LNCaP clone FGC (cell line): ENCODE data around the gene LRFN5.
A peak's percentile ranks its signal among the peaks of the same experiment; 100 is the strongest.

Experiments
- DNase-seq: peaks from one replicate; pipeline ENCODE4 v3.0.0-alpha.2; 2011; ENCODE audit warnings: low read depth
- H3K4me3 ChIP-seq: 2 replicates; pipeline ENCODE4 v1.5.1; 2011; ENCODE audit warnings: mild to moderate bottlenecking, low read depth, low read length, control low read depth
- TF ChIP-seq, protein P1 (sequence below): IDR thresholded peaks from 2 replicates; pipeline ENCODE4 v1.5.1; 2012; ENCODE audit warnings: mild to moderate bottlenecking; ENCODE audit not compliant: control insufficient read depth, insufficient read depth; ENCODE audit errors: extremely low read depth

The LRFN5 gene

DNA sequence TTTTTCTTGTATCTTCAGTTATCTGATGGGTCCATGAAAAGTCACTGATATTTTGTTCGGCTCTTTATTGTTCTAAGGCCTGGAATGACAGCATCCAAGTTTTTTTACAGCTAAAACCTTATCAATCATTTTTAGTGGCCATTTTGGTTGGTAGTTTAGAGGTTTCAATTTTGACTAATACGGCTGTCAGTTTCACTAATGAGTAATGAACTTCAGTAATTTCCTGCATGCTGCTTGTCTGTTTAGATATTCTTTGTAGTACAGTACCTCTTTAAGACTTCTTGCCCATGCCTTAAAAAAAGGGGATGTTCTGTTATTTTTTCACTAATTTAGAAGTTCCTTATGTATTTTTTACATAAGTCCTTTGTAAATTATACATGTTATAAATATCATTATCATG lies 176.7 kb downstream of the LRFN5 start:
- no peak for DNase-seq
- TF ChIP-seq, protein P1, sequence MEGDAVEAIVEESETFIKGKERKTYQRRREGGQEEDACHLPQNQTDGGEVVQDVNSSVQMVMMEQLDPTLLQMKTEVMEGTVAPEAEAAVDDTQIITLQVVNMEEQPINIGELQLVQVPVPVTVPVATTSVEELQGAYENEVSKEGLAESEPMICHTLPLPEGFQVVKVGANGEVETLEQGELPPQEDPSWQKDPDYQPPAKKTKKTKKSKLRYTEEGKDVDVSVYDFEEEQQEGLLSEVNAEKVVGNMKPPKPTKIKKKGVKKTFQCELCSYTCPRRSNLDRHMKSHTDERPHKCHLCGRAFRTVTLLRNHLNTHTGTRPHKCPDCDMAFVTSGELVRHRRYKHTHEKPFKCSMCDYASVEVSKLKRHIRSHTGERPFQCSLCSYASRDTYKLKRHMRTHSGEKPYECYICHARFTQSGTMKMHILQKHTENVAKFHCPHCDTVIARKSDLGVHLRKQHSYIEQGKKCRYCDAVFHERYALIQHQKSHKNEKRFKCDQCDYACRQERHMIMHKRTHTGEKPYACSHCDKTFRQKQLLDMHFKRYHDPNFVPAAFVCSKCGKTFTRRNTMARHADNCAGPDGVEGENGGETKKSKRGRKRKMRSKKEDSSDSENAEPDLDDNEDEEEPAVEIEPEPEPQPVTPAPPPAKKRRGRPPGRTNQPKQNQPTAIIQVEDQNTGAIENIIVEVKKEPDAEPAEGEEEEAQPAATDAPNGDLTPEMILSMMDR, result no peak
- H3K4me3 ChIP-seq, result no peak overlapping the region

DNA sequence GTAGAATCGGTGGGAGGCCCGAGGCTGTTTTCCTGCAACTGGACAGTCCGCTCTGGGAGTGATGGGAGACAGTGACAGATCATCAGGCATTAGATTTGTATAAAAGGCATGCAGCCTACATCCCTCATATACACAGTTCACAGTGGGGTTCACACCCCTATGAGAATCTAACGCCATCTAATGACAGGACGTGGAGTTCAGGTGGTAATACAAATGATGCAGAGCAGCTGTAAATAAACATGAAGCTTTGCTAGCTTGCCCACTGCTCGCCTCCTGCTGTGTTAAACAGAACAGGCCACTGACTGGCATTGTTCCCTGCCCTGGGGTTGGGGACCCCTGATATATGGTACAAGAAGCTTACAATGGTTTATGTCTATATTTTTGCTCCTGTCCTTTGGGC lies 179.0 kb downstream of the LRFN5 start:
- DNase-seq, result peak; percentile 2
- TF ChIP-seq, protein P1, result peak; percentile 63
- H3K4me3 ChIP-seq, result no peak overlapping the region

DNA sequence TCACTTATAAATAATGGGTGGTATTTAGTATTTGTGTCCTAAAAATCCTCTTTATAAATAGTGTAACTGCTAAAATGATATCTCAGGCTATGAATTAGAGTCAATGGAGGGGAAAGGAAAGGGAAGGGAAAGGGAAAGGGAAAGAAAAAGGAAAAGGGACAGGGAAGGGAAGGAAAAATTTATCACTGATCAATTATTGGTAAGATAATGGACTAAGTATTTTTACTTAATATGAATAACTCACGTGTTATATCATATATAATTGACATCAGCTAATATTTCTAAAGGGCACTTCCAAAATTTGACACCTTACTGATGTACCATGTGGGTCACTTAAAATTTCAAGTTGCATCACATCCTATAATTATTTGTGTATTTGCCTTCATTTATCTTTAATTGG lies 193.1 kb downstream of the LRFN5 start:
- TF ChIP-seq, protein P1, result no peak
- no peak for DNase-seq

DNA sequence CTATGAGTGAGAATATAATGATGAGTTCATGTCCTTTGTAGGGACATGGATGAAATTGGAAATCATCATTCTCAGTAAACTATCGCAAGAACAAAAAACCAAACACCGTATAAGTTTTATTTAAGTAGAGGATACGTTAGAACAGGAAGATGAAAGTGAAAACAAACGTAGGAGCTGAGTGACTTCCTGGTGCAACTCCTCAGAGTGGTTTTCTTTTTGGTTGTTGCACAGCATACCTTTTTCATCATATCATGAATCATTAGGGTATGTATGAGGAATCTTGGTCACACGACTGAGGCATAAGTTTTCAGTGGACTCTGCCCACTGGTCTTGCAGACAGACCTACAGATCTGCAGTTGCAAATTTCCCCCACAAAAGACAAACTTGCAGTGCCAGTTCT lies 199.0 kb downstream of the LRFN5 start:
- no peak overlapping the region for H3K4me3 ChIP-seq
- TF ChIP-seq, protein P1, result no peak
- DNase-seq, result no peak

More for the DNA sequence above, 193.1 kb downstream of the LRFN5 start:
- no peak overlapping the region for H3K4me3 ChIP-seq

DNA sequence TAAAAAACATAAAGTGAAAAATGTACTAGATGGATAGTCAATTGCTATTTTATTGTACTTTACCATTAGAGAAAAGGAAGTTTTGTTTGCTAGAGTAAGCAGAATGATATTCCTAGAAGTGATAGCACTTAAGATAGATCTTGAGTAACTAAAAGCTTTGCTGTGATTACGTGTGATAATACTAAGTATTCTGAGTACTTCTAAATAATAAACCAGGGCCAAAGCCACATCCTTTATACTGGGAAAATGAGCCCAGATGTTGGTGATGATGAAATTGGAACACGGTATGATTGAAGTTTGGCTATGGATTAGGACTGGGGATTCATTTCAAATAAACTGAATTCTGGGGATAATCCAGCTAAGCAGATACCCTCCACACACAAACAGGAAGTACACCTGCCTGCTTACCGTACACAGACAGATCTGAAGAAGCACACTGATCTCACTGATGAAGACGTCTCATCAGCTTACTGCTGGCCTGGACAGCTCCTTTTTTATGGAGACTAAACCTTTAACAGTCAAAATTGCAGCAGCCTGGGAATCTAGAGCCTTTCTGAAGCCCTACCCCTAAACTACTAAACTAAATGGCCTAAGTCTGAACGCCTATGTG lies 199.8 kb downstream of the LRFN5 start:
- TF ChIP-seq, protein P1, result no peak

DNA sequence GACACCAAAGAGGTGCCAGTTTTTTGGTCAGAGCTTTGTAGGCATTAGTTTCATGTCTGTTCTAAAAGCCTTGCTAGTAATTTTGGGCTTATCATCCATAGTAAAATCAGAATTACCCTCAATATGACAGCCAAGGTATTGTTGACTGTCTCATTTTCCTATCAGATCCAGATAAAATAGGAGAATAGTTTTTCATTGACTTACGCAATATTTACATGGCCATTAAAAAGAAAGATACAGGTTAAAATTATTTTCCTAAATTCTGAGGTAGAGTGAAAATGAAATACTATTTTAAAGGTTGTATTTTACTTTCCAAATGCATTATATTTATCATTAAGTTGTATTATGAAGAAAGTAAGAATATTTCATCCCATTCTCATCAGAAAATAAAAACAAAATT lies 203.7 kb downstream of the LRFN5 start:
- no peak overlapping the region for H3K4me3 ChIP-seq
- TF ChIP-seq, protein P1, result no peak
- DNase-seq, result no peak

More for the DNA sequence above, 199.8 kb downstream of the LRFN5 start:
- no peak overlapping the region for H3K4me3 ChIP-seq
- DNase-seq, result no peak

DNA sequence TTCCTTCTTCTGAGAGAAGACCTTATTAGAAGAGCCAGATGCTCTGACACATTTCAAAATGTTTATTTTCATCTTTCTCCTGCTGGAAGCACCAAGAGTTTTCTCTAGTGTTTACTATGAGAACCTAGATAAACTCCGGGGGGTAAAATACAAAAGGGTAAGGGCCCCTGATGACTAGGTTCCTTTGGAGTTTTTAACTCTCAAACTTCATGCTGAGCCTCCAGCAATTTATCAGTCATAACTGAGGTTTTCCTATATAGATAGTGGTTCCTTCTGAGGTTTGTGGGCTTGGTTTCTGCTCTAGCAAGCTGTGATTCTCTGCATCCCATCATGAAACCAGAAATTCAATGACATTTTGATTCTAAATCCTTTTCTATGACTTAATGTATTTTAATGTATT lies 210.9 kb downstream of the LRFN5 start:
- H3K4me3 ChIP-seq, result no peak overlapping the region
- no peak for DNase-seq
- TF ChIP-seq, protein P1, result no peak
